HFFc6 (cell line): ENCODE results near the gene DSEL. TPM values are rescaled to one million over a fixed set of nuclear protein-coding genes. Genes with fewer than 3 reads are reported as not detected.

ENCODE experiments used
- DNase-seq: peaks from one replicate; pipeline ENCODE4 v3.0.0-alpha.2; 2018
- H3K27ac Mint-ChIP-seq: 2 replicates; pipeline ENCODE4 v1.8.0; 2020; ENCODE audit warnings: mild to moderate bottlenecking, mixed read lengths
- H3K27me3 Mint-ChIP-seq: 2 replicates; pipeline ENCODE4 v1.8.0; 2021; ENCODE audit warnings: mild to moderate bottlenecking, moderate library complexity, mixed read lengths; ENCODE audit not compliant: insufficient read depth
- H3K36me3 Mint-ChIP-seq: 2 replicates; pipeline ENCODE4 v1.8.0; 2021; ENCODE audit warnings: low read depth, mixed read lengths
- H3K4me1 Mint-ChIP-seq: 2 replicates; pipeline ENCODE4 v1.8.0; 2020; ENCODE audit warnings: low read depth, mixed read lengths
- H3K4me3 Mint-ChIP-seq: 2 replicates; pipeline ENCODE4 v1.8.0; 2020; ENCODE audit warnings: mild to moderate bottlenecking, moderate library complexity, mixed read lengths
- H3K9me3 Mint-ChIP-seq: 2 replicates; pipeline ENCODE4 v1.8.0; 2020; ENCODE audit warnings: mild to moderate bottlenecking, mixed read lengths
- total RNA-seq, 6 experiments: library from RNA; stranded (reverse); fragmentation: NEBNext Ultra II Directional; extraction: Animal tissue kit (Norgen Biotek cat#: 25700); gene quantifications; 2 replicates in 1 of 6; 3 replicates in 5 of 6; pipeline ENCODE4 v1.2.3, GENCODE V29; 2021
- TF ChIP-seq, protein P1 (sequence below): fragments of 200-600 bp; sonication (generic); IDR thresholded peaks from 2 replicates; pipeline ENCODE4 v1.5.0; 2021; ENCODE audit warnings: antibody characterized with exemption, mild to moderate bottlenecking

The DSEL gene
- total RNA-seq, 6 experiments from 2014 or later: 71.4 to 87.0 (median 80.1) TPM

GRCh38 chr18:67504739-67505138 lies 11.8 kb downstream of the DSEL start:
- no peaks in the 10 kb centered on the region for H3K9me3 Mint-ChIP-seq
- no peaks in the 10 kb centered on the region for H3K27me3 Mint-ChIP-seq
- no peak overlapping the region for H3K27ac Mint-ChIP-seq

GRCh38 chr18:67500522-67501205 lies 15.9 kb downstream of the DSEL start:
- Mint-ChIP-seq H3K9me3 (no peaks in the 10 kb centered on the region), H3K27me3 (no peaks in the 10 kb centered on the region), H3K36me3 (peaks cover 4% of the 10 kb centered on the region), H3K4me1 (peaks cover 29% of the 10 kb centered on the region), H3K27ac (no peak overlapping the region; the same call in 1 of the 2 replicates), H3K4me3 (no peak overlapping the region)
- TF ChIP-seq, protein P1, sequence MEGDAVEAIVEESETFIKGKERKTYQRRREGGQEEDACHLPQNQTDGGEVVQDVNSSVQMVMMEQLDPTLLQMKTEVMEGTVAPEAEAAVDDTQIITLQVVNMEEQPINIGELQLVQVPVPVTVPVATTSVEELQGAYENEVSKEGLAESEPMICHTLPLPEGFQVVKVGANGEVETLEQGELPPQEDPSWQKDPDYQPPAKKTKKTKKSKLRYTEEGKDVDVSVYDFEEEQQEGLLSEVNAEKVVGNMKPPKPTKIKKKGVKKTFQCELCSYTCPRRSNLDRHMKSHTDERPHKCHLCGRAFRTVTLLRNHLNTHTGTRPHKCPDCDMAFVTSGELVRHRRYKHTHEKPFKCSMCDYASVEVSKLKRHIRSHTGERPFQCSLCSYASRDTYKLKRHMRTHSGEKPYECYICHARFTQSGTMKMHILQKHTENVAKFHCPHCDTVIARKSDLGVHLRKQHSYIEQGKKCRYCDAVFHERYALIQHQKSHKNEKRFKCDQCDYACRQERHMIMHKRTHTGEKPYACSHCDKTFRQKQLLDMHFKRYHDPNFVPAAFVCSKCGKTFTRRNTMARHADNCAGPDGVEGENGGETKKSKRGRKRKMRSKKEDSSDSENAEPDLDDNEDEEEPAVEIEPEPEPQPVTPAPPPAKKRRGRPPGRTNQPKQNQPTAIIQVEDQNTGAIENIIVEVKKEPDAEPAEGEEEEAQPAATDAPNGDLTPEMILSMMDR: no peak
- no peak for DNase-seq

More at GRCh38 chr18:67504739-67505138, 11.8 kb downstream of the DSEL start:
- Mint-ChIP-seq H3K4me3 (no peak overlapping the region), H3K4me1 (peaks cover 29% of the 10 kb centered on the region), H3K36me3 (peaks cover 23% of the 10 kb centered on the region)
- no peak for DNase-seq
- TF ChIP-seq, protein P1: no peak

GRCh38 chr18:67496469-67496868 lies 20.1 kb downstream of the DSEL start:
- no peak overlapping the region for H3K4me3 Mint-ChIP-seq
- DNase-seq: no peak
- H3K27ac Mint-ChIP-seq: no peak overlapping the region
- H3K27me3 Mint-ChIP-seq: no peaks in the 10 kb centered on the region
- peaks cover 35% of the 10 kb centered on the region for H3K4me1 Mint-ChIP-seq
- no peaks in the 10 kb centered on the region for H3K9me3 Mint-ChIP-seq
- no peaks in the 10 kb centered on the region for H3K36me3 Mint-ChIP-seq
- TF ChIP-seq, protein P1: no peak

DNA sequence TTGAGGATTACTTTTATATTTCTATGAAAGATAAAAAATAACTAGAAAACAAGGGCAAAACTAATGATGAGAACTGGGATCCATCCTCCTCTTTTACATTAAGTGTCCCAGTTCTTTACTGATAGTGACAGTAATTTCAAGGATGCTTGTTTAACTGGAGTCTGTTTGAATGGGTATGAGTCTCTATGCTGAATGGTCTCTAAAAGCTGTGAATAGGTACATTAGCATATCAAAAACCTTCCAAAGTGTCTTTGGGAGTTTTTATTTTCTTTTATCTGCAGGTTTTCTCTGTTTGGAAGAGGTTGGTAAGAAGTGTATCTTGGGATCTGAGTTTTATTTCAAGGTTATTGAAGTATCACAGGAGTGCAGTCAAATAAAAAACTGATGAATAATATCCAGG lies 30.0 kb downstream of the DSEL start:
- Mint-ChIP-seq H3K4me1 (peaks cover 19% of the 10 kb centered on the region), H3K27ac (no peak overlapping the region), H3K27me3 (no peaks in the 10 kb centered on the region), H3K4me3 (no peak overlapping the region), H3K9me3 (no peaks in the 10 kb centered on the region), H3K36me3 (no peaks in the 10 kb centered on the region)
- DNase-seq: no peak
- TF ChIP-seq, protein P1: no peak

GRCh38 chr18:67485655-67486054 lies 30.9 kb downstream of the DSEL start:
- TF ChIP-seq, protein P1: no peak
- H3K36me3 Mint-ChIP-seq: no peaks in the 10 kb centered on the region
- H3K9me3 Mint-ChIP-seq: no peaks in the 10 kb centered on the region
- H3K27me3 Mint-ChIP-seq: no peaks in the 10 kb centered on the region
- H3K4me1 Mint-ChIP-seq: peaks cover 19% of the 10 kb centered on the region
- no peak overlapping the region for H3K4me3 Mint-ChIP-seq
- no peak overlapping the region for H3K27ac Mint-ChIP-seq
- no peak for DNase-seq
